DMS53 (cell line): Measurements from ENCODE around the gene TMA7B.
A peak's percentile ranks its signal among the peaks of the same experiment; 100 is the strongest.

Experiments used
- DNase-seq: peaks from one replicate; lab custom pipeline; 2025; lab: John Stamatoyannopoulos, UW

TMA7B gene

DNA sequence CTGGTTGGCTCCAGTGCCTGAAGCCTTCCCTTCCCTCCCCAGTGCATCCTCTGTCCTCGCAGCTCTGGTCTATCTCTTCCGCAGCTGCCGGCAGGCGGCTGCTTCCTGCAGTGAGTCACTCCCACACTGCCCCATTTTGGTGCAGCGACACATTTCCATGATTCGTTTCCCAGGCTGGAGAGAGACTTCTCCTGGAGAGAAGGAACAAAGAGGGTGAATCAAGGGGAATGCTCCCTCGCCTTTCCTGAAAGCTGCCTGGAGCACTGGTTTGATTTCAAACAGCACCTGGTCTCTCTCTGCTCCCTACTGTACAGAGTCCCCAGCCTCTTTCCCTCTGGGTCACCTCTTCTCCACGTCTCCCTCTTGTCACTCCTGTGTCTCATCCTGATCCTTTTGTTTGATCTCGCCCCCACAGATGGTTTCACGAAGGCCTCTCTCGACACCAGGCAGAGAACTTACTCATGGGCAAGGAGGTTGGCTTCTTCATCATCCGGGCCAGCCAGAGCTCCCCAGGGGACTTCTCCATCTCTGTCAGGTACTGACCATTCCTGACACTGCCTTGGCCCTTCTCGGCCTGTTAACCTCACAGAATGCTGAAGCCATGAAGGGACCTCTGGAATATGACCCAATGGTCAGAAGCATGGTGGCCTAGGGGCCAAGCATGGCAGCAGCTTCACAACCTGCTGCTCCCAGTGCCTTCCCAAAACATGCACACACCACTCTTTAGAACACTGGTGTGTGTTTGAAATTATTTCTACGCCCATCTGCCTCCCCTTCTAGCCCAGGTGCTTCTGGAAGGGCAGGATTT, at the start of gene TMA7B:
Gene TMA7B (plus strand): TSS at position 758 of the 808 bp plus-strand sequence. CDS start 3,978 bp downstream, outside the sequence.
- peak; percentile 79 for DNase-seq

DNA sequence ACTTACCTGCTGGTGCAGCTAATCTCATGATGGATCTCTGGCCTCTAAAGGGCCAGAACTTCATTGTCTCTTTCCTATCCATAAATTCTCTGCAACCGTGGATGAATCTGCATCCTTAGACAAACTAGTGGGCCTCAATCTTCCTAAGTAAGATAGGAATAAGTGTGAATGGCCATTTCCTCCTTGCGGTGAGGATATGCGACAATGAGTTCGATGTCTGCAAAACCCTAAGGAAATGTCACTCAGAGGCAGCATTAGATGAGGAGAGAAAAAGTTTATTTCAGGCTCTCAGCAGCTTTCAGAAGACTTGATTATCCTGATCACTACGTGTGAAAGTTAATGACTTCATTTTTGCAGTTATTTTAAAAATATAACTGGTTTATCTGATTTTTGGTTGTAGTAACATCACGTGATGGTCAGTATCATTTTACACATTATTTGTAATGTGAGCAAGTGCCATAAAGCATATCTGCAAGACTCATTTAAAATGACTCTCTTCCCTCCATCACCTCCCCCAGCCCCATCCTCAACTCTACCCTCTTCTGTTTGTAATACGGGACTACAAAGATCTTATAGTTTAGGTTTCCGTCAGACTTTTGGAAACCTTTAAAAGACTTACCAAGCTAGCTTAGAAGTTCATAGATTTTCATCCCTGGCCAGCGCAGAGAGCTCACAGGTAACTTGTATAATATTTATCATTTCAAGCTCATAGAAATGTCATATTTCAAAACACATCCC, 49.2 kb upstream of the TMA7B start:
- no peak for DNase-seq

DNA sequence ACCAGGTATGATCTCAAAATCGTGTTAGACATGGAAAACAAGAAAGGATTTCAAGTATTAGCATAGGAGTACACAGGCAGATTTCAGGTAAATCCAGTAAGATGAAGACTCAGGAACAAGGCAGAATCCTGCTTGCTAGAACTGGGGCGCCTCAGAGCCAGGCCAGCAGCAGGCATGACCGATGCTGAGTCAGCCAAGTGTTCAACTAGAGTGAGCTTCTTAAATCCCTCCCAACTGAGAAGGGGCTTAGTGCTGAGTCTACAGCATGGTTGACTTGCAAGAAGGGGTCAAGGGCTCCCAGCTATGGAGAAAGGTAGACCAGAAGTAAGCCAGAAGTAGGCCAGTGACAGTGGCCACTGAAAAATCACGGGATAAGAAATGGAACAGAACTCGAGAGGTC, 46.9 kb upstream of the TMA7B start:
- DNase-seq, result no peak

DNA sequence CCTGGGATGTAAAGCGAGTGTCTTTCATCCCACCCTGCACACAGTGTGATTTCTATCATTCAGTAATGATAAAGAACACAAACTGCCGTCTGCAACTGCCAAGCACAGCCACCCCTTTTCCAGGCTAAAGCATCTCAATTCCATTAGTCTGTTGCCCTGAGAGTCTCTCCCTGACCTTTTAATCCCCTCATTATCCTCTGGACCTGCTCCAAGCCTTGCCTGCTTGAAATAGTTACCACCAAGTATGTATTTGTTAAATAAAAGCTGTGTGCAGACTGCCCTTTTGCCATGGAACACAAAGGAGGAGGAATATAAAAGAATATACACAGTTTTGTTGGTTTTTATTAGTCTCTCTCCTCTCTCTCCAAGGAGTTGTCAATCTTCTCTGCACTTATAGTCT, 46.3 kb upstream of the TMA7B start:
- no peak for DNase-seq

DNA sequence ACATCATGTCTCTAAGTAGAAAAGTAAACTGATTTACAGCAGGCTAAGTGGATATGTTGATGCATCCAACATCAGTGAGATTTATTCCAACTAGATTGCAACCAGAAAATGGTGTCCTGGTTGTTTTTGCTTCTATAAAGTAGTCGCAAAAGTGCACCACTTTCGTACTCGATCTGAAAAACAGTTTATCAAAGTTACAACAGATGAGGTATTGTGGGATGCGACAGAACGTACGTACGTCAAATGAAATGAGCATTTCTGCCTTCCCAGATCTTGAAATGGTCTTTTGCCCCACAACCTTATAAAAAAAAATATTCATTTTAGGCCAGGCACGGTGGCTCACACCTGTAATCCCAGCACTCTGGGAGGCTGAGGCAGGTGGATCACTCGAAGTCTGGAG, 45.6 kb upstream of the TMA7B start:
- no peak for DNase-seq

DNA sequence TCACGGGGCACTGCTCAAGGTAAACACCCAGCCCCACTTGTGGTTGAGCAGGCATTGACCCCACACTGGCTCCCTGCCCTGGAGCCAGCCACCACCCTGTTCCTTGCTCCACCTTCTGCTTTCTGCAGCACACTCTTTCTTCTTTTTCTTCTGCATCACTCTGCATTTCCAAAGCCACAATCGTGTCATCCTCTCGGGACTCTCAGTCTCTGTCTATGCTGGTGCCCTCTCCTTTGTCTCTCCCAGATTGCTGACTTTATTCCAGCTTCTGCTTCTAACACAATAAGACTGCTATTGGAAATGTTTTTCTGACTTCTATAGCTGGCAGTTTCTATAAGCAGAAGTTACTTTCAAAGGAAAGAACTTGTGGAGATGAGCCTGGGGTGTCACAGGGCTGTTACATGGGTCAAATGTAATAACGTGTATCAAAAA, 44.9 kb upstream of the TMA7B start:
- DNase-seq, result no peak

DNA sequence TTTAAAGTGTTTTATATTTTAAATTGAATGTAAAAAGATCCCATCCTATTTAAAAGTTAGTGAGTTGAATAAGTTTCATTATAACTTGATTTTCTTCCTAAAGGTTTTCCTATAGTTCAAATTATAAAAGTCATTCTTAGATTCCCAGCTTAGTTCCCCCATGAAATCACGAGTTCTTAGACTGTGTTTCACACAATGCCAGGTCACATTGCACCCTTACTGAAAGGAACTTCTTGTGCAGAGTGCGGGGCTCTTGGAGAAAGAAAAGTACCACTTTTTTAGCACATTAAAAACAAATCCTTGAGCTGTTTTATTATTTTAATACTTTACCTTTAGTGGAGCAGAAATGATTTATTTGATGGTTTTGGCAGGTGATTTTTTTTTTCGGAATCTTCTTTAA, 43.7 kb upstream of the TMA7B start:
- no peak for DNase-seq

DNA sequence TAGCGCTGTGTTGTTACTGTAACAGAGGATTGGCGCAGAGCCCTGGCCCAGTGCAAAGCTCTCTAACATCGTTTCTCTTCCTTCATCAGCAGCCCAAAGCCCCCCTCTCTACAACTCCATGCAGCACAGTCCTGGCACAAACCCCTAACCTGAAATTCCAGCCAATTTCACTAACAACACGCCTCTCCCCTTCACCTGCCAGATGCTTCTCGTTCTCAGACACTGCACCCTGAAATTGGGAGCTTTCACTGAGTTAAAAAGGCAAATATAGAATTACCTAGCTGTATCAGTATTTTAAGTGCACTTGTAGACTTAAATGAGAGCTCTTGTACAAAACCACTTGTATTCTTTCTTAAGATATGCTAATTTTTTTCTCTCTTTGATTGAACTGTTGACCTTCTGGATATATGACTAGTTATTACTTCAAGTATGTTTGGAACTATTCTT, 43.0 kb upstream of the TMA7B start:
- no peak for DNase-seq

DNA sequence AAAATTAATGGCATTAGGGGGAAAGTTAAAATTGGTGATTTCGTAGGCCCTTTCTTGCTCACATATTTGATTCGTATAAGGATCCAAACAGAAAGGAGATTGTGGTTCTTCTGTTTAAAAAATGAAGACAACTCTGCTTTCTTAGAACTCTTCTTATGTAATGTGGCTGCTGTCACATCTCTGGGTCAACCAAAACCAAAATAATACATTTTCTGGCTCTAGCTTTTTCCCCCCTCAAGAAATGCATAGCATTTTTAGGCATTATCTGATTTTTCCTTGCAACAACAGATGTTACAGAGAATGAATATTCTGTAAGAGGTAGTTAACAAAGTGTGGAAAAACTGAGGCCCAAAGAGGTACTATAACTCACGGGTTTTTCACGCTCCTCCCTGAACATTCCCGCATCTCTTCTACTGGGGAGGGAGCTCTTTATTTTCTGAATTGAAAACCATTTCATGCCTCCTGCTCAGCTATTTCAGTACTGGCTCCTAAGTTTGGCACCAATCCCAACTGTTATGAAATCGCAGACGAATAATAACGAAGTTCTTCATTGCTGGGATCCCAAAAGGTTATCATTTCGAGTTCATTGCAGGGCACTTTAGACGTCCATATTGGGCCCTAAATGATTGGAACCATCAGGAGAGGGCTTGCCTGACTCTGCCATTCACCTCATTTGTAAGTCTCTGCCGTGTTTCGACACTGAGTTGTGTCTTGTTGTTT, 42.3 kb upstream of the TMA7B start:
- no peak for DNase-seq

DNA sequence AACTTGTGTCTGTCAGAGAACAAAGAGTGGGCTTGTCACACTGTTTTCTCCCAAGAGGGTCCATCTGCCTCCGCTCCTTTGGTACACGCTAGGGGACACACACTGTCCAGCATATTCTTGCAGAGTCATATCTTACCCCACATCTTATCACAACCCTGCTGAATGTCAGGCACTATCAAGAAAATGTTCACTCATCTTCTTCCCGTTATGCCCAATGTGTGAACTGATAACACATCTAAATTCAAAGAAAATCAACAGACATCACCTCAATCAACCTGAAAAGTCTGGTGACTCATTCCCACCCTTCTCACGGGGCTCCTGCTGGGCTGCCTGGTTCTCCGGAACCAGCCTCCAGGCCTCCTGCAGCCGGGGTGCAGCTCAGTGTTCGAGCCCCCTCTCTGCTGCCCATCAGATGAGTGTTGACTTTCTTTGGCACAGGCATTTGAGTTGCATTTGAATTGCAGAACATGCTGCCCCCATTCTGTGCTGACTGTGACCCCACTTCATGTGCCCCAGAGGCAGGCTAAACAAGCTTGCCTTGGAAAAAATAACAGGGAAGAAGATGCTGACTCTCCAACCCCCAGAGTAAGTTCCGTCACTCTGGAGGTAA, 40.0 kb upstream of the TMA7B start:
- no peak for DNase-seq

DNA sequence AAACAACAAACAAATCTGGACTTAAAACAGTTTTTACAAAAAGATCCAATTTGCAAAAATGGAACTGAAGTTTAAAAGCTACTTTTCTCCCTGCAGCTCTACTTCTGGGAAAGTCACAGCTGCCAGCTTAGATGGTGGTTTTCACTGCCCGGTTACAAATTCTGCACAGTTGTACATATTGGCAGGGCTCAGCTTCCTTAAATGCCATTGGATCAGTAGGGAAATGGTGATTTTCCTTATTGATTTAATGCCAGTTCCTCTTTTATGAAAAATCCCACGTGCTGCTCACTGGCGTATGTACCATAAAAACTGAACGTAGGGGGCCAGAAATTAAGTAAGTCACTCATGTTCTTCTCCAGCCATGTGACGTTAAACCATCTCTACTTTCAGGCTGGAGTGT, 36.5 kb upstream of the TMA7B start:
- no peak for DNase-seq

DNA sequence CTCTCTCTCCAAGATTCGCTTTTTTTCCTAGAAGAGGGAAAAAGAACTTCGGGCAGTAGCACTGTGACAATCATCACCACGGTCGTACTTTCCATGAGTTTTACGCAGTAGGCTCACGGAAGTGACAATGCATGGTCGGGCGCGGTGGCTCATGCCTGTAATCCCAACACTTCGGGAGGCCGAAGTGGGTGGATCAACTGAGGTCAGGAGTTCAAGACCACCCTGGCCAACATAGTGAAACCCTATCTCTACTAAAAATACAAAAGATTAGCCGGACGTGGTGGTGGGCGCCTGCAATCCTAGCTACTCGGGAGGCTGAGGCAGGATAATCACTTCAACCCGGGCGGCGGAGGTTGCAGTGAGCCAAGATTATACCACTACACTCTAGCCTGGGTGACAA, 35.9 kb upstream of the TMA7B start:
- DNase-seq, result no peak

DNA sequence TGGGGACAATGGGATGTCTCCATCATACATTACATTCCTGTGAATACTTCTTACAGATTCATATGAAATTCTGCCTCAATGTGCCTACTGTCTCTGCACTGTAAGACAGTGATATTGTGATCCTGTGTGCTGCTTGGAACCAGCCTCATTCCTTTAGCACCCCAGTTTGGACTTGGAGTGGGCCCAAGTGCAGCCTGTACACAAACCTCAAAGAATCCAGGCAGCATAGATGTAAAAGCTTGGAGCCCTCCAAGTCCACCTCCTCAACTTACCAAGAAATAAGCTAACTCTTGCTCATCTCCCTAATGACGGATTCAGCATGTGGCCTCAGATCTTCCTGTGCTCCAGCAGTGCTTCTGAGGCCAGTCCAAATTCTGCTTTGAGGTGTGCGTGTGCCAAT, 34.9 kb upstream of the TMA7B start:
- DNase-seq, result no peak

DNA sequence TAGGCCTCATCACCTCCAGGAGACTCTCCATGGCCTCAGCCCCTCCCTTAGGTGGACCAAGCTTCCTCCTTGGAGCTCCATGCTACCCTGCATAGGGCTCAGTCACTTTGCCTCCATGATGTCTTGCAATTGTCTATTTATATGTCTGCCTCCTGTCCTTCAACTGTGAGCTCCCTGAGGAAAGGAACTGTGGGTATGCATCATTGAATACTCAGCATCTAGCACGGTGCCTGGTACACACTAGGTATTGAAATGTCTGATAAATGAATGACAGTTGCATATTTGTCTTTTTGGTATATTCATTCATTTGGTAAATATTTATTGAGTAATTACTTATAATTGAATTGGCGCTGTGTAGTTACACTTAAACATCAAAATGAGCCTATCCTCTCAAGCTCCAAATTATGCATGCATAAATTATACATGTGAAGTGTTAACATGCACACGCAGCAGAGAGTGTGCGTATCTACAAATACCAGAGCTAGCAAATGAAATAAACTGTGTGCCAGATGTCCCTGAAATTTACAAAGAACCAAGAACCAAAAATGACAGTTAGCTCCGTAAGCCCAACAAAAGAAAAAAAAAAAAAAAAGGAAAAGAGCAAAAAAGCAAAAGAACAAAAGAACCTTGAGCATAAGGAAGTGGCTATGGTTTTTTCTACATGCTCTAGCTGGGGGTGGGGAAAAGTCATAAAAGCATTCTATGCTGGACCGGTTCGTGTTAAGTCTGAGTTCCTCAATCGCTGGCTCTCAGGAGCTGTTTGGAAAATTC, 34.1 kb upstream of the TMA7B start:
- no peak for DNase-seq

DNA sequence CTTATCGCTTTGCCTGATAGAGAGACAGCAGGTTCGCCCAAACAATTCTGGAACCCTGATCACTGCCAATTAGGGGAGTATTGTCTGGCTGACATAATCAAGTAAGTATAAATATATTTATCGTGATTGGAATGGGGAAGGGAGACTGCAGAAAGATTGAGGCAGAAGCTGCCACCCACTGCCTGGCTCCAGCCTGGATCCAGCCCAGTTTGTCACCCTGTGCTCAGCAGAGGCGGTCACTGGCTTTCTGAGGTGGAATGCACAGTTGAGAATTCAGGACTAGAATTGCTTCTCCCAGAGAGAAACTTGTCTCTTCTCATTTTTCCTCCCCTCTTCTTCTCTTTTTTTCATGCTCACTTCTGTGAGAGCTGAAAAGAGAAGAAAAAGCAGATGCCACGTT, 33.4 kb upstream of the TMA7B start:
- DNase-seq, result no peak

DNA sequence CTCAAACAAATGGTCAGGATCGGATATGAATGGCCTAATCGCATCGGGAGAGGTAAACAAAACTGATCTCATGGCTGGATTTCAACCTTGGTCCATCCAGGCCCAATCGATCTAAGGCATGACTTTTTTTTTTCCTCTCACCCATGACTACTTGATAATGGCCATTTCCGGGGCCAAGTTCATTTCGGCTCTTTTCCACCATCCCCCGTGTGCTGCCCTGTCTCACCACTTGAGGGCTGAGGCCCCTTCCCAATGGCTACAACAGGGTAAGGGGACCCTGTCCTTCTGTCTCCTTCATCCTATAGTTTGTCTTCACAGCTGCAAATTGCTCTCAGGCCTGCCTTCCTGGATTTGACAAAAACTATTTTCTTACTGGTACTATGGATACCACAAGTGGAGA, 32.7 kb upstream of the TMA7B start:
- no peak for DNase-seq

DNA sequence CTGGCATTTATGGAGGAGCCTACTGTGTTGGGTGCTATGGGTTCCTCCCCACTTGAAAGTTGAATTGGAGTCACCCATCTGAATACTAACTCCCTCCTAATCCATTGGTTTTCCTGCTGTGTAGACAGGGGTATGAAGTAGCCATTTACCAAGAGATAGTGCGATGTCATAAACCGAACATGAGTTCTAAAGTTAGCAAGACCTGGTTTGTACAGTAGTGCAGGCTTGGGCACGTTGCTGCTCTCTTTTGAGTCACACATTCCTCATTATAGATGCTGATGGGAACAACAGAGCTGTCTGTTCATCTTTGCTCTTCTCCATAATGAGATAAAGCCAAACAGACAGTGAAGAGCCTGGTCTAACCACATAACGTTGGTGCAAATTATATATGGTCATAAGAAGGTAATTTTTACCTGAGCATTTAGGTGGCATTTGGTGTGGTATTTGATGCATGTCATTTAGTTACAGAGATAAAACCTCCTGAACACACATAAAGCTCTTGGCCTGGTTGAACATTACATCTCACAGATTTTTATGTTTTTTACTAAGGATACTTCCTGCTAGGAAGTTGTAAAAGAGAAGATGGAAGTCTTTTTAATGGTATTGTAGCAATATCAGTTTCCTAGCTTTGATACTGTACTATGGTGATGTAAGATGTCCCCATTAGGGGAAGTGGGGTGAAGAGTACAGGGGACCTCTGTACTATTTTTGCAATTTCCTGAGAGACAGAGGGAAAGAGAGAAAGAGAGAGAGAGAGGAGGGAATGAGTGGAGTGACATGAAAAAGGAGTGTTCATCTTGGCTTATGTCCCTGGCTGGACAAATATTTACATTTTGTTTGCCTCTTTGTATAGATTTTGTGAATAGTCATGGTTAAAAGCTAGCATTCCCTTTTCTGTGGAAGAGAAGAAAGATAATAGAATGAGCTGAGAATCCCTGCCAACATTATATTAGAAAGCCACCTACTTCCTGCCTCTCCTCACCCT, 31.4 kb upstream of the TMA7B start:
- DNase-seq, result peak; percentile 36

DNA sequence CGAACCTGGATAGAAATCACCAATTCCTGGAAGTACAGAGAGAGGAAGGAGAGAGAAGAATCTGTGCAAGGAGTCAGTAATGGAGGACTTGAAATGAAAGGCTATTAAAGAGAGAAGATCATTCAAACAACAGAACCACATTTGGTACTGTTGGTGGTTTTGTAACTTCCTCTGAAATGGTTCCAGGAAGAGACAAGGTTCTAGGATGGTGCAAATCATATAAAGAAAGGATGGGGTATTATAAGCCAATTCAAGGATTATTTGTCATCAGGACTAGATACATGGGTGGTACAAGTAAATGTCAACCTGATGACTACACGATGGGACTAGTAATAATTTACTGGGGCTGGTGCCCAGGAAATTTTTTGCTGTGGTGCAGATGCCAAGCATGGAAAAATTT, 28.9 kb upstream of the TMA7B start:
- no peak for DNase-seq

DNA sequence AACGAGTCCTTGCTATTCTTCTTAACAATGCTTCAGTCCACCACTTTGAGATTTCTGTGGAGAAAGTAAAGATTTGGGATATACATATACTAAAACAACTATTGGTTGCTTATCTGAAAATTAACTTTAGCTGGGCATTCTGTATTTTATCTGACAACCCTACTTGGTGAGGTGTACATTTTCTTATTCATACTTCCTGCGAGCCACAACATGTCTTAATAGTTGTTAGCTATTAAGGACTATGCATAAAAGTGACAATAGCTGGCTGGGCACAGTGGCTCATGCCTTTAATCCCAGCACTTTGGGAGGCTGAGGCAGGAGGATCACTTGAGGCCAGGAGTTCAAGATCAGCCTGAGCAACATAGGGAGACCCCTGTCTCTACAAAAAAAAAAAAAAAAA, 28.0 kb upstream of the TMA7B start:
- DNase-seq, result no peak

DNA sequence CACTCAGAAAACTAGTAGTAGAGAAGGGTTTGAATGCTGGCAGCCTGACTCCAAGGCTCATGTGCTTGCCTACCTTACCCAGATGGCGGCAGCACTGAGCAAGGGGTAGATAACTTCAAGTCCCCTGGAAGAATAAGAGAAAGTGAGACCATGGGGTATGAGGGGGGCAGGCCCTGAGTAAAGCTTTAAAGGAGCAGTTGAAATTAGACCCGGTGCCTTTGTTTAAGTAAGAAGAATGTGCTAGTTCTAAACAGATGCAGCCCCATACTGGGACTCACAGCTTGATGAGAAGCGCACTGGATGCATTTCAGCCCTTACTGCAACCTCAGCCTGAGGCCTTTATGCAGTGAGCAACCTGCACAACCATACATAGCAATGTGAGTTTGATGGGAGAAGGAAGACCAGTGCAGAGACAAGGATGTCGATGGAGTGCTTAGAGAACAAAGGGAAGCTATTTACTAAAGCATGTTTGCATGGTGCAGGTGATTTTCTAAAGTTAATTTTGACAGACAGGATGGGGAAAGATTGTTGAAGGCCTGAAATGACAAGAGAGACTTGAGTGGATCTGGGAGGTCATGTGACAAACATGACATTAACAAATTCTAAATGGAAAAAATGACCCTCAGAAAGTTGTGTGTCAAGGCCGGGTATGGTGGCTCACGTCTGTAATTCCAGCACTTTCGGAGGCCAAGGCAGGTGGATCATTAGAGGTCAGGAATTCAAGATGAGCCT, 27.1 kb upstream of the TMA7B start:
- peak; percentile 72 for DNase-seq
